Activated T-helper 9 cell treated with anti-CD3 and anti-CD28 coated beads, Interleukin-2, amount 50 U/mL, for 16 hours (primary cell): ENCODE results near the gene TACC3.
"Not testable (repeated sequence)": the region's sequence is repeated elsewhere in the genome, so short reads cannot be mapped to it uniquely, and the experiment has no call there.

Experiments used
- DNase-seq: peaks from one replicate; pipeline ENCODE4 v3.0.0-alpha.2; 2020; ENCODE audit warnings: low read depth

TACC3 gene

DNA sequence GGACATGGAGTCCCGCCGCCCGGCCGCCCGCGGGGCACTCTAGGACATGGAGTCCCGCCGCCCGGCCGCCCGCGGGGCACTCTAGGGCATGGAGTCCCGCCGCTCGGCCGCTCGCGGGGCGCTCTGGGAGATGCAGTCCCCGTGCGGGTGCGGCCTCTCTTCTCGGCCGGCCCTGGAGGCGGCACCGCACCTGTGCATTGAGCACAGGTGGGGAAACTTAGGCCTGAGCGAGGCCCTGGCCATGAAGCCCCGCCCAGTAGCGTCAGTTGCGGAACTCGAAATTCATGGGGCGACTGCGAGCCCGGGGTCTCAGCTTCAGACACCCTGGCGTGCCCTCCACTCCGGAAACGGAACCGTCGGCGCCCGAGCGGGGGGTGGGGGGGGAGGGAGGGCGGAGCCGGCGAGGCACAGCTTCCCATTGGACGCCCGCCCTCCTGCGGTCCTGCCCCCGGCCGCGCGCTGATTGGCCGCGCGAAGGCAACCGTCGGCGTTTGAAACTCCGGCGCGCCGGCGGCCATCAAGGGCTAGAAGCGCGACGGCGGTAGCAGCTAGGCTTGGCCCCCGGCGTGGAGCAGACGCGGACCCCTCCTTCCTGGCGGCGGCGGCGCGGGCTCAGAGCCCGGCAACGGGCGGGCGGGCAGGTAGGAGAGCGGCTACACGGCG, at the start of gene TACC3, which contains the start of gene TMEM129:
Gene TACC3, plus strand, starts transcription at position 519 of the 663 bp plus-strand sequence. CDS start 1,901 bp downstream, outside the sequence.
Gene TMEM129, minus strand, starts transcription at position 321 of the 663 bp plus-strand sequence. CDS start 486 bp downstream, outside the sequence.
- peak; percentile 89 for DNase-seq

DNA sequence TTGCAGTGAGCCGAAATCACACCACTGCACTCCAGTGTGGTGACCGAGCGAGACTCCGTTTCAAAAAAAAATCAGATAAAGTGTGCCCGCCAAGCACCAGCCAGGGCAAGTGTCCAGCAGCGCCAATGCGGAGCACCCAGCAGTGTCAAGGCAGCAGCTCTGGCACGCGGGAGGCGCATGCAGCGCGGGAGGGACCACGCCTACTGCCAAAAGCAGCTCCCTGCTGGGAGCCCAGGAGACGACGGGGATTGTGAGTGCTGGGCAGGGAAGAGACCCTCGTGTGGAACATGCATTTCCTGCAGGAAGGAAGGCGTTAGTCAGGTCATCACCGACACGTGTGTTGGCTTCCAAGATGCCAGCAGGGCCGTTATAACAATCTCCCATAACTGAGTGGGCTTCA, 47.6 kb upstream of the TACC3 start:
- DNase-seq: no peak

DNA sequence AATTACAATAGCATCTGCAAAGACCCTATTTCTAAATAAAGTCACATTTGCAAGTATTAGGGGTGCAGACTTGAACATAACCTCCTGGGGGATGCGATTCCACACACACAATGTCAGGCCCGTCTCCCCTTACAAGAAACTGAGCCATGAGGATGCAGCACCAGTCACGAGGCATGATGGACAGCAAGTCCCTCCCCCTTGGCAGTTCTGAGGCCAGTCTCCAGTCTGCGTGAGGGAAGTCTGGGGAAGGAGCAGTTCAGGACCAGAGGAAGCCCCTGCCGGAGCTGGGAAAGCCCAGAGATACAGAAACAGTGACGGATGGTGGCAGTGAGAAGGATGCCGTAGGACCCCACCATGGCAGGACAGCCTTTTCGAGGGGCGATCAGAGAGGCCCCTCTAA, 46.6 kb upstream of the TACC3 start:
- no peak for DNase-seq

DNA sequence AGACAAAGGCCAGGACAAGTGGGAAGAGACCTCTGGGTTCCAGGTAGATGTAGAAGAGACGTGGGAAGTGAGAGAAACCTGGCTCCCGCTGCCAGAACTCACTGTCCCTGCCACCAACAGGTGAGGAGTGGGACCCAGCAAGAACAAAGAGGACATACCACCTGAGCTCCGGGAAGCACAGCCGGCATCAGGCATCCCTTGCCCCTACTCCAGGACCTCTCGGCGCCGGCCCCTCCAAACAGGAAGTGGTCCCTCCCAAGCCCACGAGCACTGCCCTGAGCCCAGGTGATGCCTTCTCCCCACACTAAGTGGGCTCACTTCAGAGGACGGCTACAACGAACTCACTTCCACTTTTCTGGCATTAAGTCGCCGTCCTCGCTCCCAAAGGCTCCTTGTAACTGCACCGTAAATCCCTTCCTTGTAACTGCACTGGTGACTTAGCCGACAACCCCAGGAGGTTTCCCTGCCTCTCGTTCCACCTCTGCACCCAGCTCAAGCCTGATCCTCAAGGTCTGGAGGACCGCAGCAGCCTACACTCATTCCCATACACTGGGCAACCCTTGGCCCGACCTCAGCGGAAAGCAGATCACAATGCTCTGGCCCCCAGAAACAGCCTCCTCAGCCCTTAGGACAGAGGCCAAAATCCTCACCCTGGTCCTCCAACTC, 46.1 kb upstream of the TACC3 start:
- DNase-seq: no peak

DNA sequence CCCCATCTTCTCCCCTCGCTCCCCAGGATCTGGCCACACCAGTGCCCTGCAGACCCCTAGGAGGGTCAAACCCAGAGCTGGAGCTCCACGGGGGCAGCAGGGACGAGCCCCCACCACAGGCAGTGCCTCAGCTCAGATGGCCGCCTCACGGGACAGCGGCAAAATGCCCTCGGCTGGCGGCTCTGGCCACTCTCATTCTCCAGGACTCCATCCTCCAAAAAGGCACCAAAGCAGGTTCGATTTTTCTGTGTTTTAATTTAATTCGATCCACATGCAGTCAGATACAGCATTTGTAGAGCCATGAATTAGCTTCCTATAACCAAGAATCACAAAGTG, 45.6 kb upstream of the TACC3 start:
- no peak for DNase-seq

DNA sequence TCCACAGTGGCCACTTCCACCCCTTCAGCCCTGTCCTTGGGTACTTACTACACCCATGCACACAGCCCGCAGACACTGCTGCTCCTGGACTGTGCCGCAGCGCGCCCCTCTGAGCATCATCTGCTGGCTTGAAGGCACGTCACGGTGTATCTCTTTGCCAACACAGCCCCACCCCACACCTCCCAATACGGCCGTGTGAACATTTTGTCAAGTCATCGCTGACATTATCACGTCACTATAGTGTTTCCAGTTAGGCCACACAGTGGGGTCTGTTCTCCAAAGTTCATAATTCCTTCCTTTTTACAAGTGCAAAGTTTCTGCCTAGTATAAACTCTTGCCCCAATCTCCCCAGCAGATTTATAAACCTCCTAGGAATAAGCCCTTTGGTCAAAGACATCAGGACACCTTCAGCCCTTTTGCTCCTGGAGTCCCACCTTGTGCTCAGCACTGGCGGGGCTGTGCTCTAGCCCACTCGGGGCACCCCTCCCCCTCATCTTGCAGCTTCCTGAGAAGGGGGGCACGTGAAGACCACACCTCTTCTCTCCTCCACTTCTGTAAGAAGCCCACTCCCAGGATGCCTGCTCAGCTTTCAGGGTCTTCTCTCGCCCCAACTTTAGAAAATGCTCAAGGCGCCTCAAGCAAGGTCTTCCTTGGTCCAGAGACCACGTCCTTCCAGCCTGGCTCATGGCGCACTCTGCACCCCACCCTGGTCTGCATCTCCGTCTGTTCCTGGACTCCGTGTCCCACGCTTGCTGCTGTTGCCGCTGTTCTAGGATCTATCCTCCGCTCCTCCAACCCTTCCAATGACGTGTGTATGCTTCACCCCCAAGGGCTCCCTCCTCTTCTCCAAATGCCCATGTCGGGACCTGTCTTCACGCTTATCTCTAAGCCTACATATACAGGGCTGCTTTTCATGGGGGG, 44.5 kb upstream of the TACC3 start:
- no peak for DNase-seq

DNA sequence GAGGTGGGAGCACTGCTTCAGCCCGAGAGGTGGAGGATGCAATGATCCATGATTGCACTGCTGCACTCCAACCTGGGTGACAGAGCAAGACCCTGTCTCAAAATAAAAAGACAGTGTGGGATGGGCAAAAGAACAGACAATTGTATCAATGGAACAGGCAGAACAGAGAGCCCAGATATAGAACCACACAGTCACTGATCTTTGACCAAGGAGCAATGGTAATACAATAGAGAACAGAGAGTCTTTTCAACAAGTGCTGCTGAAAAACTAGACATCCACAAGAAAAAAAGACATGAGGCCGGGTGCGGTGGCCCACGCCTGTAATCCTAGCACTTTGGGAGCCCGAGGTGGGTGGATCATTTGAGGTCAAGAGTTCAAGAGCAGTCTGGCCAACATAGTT, 43.1 kb upstream of the TACC3 start:
- DNase-seq: no peak

DNA sequence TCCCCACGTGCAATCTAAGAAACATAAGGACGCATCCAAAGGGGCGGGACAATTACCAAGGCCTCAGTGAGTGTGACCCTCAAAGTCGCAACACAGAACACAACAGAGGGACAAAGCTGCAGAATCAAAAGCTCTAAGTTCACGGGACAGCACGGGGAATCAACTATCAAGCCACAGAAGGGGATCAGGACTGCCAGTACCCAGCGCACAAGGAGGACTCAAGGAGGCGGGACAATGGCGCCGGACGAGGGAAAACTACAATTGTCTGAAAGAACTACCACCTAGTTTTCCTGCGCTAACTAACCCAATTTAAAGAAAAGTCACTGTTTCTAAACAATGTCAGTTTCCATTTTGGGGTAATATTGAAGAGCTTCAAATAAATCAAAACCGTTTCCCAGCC, 38.5 kb upstream of the TACC3 start:
- no peak for DNase-seq

DNA sequence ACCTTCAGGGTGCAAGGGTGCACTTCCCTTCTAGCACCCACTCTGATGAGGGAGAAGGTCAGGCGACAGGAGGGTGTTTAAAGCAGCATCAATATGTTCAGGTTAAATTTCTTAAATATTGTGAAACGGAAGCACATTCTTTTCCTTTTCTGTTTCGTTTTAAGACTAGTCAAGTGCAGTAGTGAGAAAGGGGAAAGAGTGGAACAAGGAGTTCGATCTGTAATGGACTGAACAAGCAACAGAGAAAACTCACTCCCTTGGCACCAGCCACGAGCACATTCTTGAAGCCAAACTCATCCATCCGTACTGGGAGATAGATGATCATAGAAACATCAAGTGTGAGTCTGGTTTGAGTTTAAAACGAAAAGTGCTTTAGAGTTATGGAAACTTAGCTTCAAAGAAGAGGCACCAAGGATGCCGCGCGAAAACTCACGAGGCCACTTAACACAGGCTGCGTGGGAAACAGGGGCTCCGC, 38.0 kb upstream of the TACC3 start:
- DNase-seq: no peak

DNA sequence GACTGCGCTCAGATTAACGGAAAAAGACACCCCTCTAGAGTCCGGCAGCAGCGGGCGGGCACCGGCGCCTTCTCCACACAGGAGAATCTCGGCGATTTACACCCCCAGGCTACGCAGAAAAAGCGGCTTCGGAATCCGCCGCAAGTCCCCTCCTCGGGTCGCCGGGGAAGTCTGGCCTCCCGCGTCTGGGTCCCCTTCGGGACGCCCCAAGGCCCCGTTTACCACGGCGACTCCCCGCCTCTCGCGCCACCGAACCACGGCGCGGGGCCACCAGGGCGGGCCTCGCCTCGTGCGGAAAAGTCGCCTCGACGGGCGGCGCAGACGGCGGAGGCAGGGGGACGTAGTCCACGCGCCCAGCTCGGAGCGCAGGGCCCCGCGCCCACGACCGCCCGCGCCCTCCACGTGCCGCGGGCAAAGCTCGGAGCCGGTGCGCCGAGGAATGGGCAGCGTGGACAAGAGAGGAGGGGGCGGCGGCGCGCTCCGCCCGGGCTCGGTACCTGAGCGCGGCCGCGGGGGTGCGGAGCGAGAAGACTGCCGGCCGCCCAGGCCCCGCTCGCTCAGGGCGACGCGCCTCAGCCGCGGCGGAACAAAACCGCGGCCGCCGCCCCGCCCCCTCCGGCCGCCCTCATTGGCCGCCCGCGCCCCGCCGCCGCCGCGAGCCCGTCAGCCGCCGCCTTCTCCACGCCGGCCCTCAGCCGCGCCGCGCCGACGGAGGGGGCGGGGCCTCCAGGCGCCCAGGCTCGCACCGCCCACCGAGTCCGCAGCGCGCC, 37.4 kb upstream of the TACC3 start, which contains the start of gene FAM53A:
Gene FAM53A, minus strand, starts transcription at position 578 of the 770 bp plus-strand sequence. CDS start 15,572 bp downstream, outside the sequence.
- DNase-seq: peak; percentile 92

DNA sequence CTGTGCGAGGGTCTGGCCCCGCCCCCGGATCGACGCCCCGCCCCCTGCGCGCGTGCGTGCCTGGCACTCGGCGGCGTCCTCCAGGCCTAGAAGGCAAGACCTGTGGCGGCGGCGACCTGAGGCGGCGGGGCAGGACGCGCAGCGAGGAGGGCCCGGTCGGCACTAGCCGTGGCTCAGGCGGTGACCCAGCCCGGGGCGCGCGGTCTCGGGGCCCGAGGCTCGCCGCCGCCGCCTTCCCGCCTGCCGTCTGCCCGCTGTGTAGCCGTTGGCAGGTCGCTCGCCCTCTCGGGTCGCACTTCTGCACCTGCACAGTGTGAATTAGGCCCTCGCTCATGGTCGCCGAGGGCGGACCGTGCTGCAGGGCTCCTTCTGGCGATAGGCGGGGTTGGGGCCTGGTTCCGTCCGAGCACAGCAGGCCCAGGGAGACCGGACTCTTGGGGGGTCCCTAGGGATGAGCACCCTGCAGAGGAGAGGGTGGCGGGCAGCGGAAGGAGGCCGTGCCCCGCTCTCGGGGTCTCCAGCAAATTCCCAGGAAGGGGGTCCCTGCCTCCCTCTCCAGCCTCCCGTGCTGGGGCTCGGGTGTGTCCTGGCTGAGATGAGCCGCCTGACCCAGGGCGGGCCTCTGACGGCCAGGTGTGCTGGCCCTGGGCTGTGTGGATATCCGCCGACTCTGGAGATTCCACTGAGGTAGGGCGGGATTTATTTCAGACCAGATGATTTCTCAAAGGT, 36.7 kb upstream of the TACC3 start:
- no peak for DNase-seq

DNA sequence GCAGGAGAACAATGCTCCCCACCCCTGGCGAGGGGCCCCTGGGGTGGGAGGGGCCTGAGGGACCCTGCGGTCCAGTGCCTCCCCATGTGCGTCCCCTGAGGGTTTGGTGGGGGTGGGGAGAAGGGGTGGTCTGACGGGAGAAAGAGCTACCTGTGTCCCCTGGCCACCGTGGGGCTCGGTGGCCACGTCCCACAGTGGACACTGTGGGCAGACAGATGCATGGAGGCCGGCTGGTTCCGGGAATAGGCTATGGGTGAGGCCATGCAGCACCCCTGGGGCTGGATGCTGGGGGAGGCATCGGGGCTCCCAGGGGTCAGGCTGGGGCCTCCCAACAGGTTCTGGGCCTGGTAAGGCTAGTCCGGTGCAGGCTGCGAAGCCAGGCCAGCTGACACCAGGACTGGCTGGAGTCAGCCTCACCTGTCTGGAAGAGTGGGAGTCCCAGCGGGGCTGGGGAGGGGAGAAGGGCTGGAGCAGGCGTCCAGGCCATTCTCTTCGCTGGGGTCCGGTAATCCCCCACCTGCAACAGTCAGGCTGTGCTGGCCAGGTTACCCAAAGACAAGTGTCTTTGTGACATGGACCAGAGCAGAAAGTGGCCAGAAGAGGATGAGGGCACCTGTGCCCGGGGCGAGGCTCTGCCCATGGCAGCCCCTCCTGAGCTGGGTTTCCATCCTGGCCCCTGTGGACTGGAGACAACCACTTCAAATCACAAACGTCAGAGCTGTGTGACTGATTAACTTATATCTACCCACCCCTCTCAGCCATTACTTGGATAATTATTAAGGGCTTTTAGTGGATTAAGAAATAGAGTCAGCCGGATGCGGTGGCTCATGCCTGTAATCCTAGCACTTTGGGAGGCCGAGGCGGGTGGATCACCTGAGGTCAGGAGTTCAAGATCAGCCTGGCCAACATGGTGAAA, 35.8 kb upstream of the TACC3 start:
- DNase-seq: no peak

DNA sequence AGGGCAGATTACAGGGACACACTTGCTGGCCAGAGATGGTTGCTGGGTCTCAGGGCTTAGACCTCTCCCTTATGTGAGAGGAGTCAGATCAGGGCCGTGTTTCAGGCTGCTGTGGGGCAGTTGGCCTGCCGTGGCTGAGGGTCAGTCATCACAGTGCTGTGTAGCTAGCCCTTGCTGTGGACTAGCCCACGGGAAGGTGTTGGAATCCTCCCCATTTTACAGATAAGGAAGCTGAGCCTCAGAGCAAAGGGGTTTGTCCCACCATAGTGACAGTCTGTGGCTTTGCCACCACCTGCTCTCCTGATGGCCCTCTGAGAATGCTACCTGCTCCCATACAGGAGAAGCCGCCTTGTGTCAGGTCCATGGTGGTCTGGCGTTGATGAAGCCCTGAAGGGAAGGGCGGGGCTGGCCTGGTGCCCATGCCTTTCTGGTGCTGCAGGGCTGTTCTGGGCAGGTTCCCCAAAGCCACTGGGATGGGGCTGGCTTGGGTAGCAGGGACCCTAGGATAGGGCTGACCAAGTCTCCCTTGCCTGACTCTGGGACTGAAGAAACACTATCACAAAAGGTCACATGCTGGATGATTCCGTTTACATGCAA, 34.8 kb upstream of the TACC3 start:
- no peak for DNase-seq

DNA sequence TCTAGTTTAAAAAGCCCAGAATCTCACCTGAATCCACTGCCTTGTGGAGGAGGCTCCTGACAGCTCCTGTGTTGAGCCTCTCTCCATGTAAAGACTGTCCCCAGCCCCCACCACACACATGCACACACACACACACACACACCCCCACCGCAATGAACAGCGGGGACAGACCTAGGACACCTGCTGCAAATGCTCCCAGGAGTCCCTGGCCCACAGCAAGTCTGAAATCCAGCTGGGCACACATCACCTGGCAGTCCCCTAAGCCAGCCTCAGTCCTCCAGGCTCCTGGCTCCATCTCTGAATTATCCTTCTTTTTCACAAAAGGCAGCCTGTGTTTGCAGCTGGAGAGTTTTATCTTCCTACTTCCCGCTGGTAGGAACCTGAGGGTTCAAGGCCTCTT, 30.6 kb upstream of the TACC3 start:
- DNase-seq: no peak

DNA sequence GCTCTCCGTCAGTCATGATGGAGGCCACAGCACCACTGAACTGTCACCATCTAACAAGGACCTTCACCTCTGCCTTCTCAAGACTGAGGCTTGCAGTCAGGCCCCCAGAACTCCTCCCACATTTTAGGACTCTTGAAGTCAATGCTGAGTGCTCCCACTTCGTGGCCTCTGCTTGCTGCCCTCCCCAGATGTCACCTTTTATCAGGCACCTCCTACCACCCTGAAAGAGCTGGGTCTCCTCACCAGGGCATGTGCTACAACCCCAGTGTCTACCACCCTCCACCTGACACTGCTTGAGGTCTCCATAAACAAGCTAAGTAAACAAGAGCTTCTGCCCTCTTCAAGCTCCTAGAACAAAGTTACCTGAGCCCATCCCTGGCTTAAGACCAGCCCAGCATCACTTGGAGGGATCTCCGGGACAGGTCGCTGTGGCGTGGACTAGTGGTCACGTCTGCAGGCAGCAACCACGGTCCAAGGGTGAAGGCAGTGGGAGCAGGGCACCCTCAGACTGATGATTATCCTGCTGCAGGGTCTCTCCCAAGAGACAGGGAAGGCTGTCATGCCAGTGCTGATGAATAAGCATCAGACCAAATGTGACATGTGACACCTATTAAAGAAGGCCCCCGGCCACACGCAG, 29.5 kb upstream of the TACC3 start:
- no peak for DNase-seq

DNA sequence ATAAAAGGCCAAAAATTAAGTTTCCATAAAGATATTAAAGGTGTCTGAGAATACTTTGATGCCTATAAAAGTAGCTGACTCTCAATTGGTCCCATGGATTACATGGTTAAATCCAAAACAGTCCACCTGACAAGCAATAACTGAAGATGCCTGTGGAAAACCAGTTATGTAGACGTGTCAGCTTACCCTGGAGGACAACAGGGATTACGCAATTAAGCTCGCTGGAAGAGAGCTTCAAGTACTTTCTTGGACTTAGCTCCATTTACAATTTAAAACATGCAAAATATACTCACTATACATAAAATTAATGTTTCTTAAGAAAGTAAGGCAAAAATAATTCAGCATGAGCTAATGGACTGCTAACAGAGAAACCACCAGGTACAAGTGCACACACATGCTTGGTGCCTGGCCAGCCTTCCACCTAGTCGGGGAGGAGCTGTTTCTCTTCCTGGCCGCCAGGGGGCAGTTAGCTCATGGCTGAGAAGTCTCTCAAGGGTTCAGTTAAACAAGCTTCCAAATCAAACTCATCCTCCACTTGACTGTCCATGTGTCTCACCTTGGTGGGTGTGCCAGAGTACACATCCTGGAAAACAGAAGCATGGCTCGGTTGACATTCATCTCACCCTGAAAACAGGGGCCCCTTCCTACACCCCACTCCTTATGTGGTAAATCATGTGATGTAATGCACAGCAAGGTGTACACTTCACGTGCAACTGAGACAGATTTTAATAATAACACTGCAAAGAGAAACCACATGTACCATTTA, 28.0 kb upstream of the TACC3 start:
- DNase-seq: peak; percentile 67

DNA sequence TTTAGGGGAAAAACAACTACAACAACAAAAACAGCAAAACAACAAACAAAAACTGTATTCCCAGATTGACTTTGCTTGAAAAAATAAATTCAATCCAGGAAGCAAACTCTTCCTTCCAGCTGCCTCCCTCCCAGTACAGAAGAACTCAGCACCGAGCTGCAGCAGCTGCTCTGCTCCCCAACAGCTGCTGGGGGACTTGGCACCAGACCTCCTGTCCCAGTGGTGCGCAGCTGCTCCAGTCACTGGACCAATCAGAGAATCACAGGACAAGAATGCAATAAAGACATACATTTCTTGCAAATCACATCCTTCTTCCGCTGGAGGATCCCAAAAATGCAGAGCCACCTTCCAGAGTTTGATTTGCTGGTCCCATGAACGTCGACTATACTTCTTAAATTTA, 25.4 kb upstream of the TACC3 start:
- DNase-seq: no peak

DNA sequence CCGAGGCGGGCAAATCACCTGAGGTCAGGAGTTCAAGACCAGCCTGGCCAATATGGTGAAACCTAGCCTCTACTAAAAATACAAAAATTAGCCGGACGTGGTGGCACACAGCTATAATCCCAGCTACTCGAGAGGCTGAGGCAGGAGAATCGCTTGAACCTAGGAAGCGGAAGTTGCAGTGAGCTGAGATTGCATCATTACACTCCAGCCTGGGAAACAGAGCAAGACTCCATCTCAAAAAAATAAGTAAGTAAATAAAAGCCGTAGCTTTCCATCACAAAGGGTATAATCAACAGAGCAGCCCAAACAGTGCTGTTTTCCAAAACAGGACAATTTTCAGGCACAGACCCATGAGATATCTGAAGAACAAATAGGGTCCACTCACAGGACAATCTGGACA, 19.6 kb upstream of the TACC3 start:
- DNase-seq: not testable (repeated sequence)
